HEK293 (cell line): Measurements from ENCODE around the gene SHMT2.
A peak's percentile ranks its signal among the peaks of the same experiment; 100 is the strongest.

ENCODE experiments used
- CTCF ChIA-PET: fragments of 350-600 bp; formaldehyde crosslinking; extraction: SDS; loops from one replicate; lab custom pipeline; 2021; ENCODE audit warnings: antibody characterized with exemption; lab: Yijun Ruan, JAX
- POLR2A ChIA-PET: fragments of 300-600 bp; formaldehyde crosslinking; extraction: SDS; loops from one replicate; lab custom pipeline; 2020; ENCODE audit warnings: antibody characterized with exemption, inconsistent platforms; lab: Yijun Ruan, JAX
- H3K27ac ChIP-seq: fragments of 200-500 bp; sonication (Bioruptor generic); 2 replicates; pipeline ENCODE4 v1.5.1; 2014; ENCODE audit warnings: low read depth, low read length, control low read depth, inconsistent platforms; ENCODE audit errors: extremely low read depth
- H3K36me3 ChIP-seq, 2 experiments: fragments of 200-500 bp in 1 of 2; sonication (Bioruptor generic) in 1 of 2; 1 replicate in 1 of 2; 2 replicates in 1 of 2; pipeline ENCODE4 v1.5.1; 2014 to 2017; ENCODE audit warnings: inconsistent platforms in 2 of 2, low read length in 2 of 2; ENCODE audit not compliant: control insufficient read depth in 2 of 2, insufficient read depth in 1 of 2
- H3K4me1 ChIP-seq: fragments of 200-500 bp; sonication (Bioruptor generic); 2 replicates; pipeline ENCODE4 v1.5.1; 2014; ENCODE audit warnings: mild to moderate bottlenecking, low read length, inconsistent platforms; ENCODE audit not compliant: control insufficient read depth, insufficient read depth
- H3K4me3 ChIP-seq: 2 replicates; pipeline ENCODE4 v1.5.1; 2011; ENCODE audit warnings: low read depth, mild to moderate bottlenecking, control low read depth, low read length, moderate library complexity
- H3K9me3 ChIP-seq: fragments of 200-500 bp; sonication (Bioruptor generic); 2 replicates; pipeline ENCODE4 v1.5.1; 2014; ENCODE audit warnings: low read depth, low read length, inconsistent platforms; ENCODE audit not compliant: control insufficient read depth, insufficient read depth
- GLIS1 ChIP-seq: fragments of 450-650 bp; formaldehyde crosslinking; IDR thresholded peaks from 2 replicates; pipeline ENCODE4 v1.5.1; 2016; ENCODE audit warnings: missing biosample characterization, missing genetic modification characterization
- KLF8 ChIP-seq: fragments of 450-650 bp; formaldehyde crosslinking; IDR thresholded peaks from 2 replicates; pipeline ENCODE4 v1.5.1; 2016; ENCODE audit warnings: missing biosample characterization, missing genetic modification characterization
- RBAK ChIP-seq: fragments of 450-650 bp; formaldehyde crosslinking; IDR thresholded peaks from 2 replicates; pipeline ENCODE4 v1.5.1; 2016; ENCODE audit warnings: missing biosample characterization, missing genetic modification characterization
- SP3 ChIP-seq: fragments of 450-650 bp; formaldehyde crosslinking; IDR thresholded peaks from 2 replicates; pipeline ENCODE4 v1.5.1; 2016; ENCODE audit warnings: missing biosample characterization, missing genetic modification characterization
- SP7 ChIP-seq: fragments of 450-650 bp; formaldehyde crosslinking; IDR thresholded peaks from 2 replicates; pipeline ENCODE4 v1.5.1; 2016; ENCODE audit warnings: missing biosample characterization, missing genetic modification characterization
- ZFP37 ChIP-seq: fragments of 450-650 bp; formaldehyde crosslinking; IDR thresholded peaks from 2 replicates; pipeline ENCODE4 v1.5.1; 2016; ENCODE audit warnings: missing biosample characterization, missing genetic modification characterization
- ZNF132 ChIP-seq: fragments of 450-650 bp; formaldehyde crosslinking; IDR thresholded peaks from 2 replicates; pipeline ENCODE4 v1.5.1; 2017; ENCODE audit warnings: missing biosample characterization, missing genetic modification characterization, borderline replicate concordance
- ZNF133 ChIP-seq: fragments of 450-650 bp; formaldehyde crosslinking; IDR thresholded peaks from 2 replicates; pipeline ENCODE4 v1.5.1; 2016; ENCODE audit warnings: missing biosample characterization, missing genetic modification characterization
- ZNF211 ChIP-seq: fragments of 450-650 bp; formaldehyde crosslinking; IDR thresholded peaks from 2 replicates; pipeline ENCODE4 v1.5.1; 2016; ENCODE audit warnings: low read depth, missing biosample characterization, missing genetic modification characterization
- ZNF292 ChIP-seq: fragments of 450-650 bp; formaldehyde crosslinking; IDR thresholded peaks from 2 replicates; pipeline ENCODE4 v1.5.1; 2016; ENCODE audit warnings: low read depth, missing biosample characterization, missing genetic modification characterization, borderline replicate concordance
- ZNF302 ChIP-seq: fragments of 450-650 bp; formaldehyde crosslinking; IDR thresholded peaks from 2 replicates; pipeline ENCODE4 v1.5.1; 2016; ENCODE audit warnings: missing biosample characterization, missing genetic modification characterization, low read depth
- ZNF510 ChIP-seq: fragments of 450-650 bp; formaldehyde crosslinking; IDR thresholded peaks from 2 replicates; pipeline ENCODE4 v1.5.1; 2018; ENCODE audit warnings: mild to moderate bottlenecking, missing genetic modification characterization, missing biosample characterization; ENCODE audit not compliant: insufficient replicate concordance
- ZNF529 ChIP-seq: fragments of 450-650 bp; formaldehyde crosslinking; IDR thresholded peaks from 2 replicates; pipeline ENCODE4 v1.5.1; 2017; ENCODE audit warnings: missing genetic modification characterization, missing biosample characterization; ENCODE audit not compliant: insufficient replicate concordance
- ZNF530 ChIP-seq: fragments of 450-650 bp; formaldehyde crosslinking; IDR thresholded peaks from 2 replicates; pipeline ENCODE4 v1.5.1; 2016; ENCODE audit warnings: low read depth, missing biosample characterization, missing genetic modification characterization
- ZNF600 ChIP-seq: fragments of 450-650 bp; formaldehyde crosslinking; IDR thresholded peaks from 2 replicates; pipeline ENCODE4 v1.5.1; 2016; ENCODE audit warnings: missing biosample characterization, missing genetic modification characterization
- TF ChIP-seq, protein P1 (sequence below): fragments of 450-650 bp; formaldehyde crosslinking; IDR thresholded peaks from 2 replicates; pipeline ENCODE4 v1.5.1; 2017; ENCODE audit warnings: missing biosample characterization, missing genetic modification characterization
- TF ChIP-seq, protein P2 (sequence below): fragments of 450-650 bp; formaldehyde crosslinking; IDR thresholded peaks from 2 replicates; pipeline ENCODE4 v1.5.0; 2017; ENCODE audit warnings: missing biosample characterization, missing genetic modification characterization, borderline replicate concordance
- TF ChIP-seq, protein P3 (sequence below): fragments of 450-650 bp; formaldehyde crosslinking; IDR thresholded peaks from 2 replicates; pipeline ENCODE4 v1.5.1; 2016; ENCODE audit warnings: missing biosample characterization, missing genetic modification characterization
- TF ChIP-seq, protein P4 (sequence below): fragments of 450-650 bp; IDR thresholded peaks from 2 replicates; pipeline ENCODE4 v1.5.1; 2018; ENCODE audit warnings: missing biosample characterization, missing genetic modification characterization

Gene SHMT2

DNA sequence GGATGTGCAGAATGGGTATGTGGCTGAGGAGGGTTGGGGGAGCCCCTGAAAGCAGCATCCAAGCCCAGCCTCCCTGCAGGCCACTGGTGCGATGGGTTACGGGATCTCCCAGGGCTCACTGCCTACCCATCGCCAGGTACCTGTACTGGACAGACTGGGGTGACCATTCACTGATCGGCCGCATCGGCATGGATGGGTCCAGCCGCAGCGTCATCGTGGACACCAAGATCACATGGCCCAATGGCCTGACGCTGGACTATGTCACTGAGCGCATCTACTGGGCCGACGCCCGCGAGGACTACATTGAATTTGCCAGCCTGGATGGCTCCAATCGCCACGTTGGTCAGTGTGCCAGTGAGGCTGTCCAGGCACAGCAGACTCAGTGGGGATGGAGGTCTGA, 31.2 kb upstream of the SHMT2 start:
- POLR2A ChIA-PET, result no interaction called here
- H3K9me3 ChIP-seq, result no peaks in the 10 kb centered on the region
- no peak overlapping the region for H3K27ac ChIP-seq
- TF ChIP-seq, protein P1, sequence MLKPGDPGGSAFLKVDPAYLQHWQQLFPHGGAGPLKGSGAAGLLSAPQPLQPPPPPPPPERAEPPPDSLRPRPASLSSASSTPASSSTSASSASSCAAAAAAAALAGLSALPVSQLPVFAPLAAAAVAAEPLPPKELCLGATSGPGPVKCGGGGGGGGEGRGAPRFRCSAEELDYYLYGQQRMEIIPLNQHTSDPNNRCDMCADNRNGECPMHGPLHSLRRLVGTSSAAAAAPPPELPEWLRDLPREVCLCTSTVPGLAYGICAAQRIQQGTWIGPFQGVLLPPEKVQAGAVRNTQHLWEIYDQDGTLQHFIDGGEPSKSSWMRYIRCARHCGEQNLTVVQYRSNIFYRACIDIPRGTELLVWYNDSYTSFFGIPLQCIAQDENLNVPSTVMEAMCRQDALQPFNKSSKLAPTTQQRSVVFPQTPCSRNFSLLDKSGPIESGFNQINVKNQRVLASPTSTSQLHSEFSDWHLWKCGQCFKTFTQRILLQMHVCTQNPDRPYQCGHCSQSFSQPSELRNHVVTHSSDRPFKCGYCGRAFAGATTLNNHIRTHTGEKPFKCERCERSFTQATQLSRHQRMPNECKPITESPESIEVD (tag by site-specific recombination), result no peak
- TF ChIP-seq SP7, result no peak
- TF ChIP-seq ZNF132, result no peak
- TF ChIP-seq, protein P2, sequence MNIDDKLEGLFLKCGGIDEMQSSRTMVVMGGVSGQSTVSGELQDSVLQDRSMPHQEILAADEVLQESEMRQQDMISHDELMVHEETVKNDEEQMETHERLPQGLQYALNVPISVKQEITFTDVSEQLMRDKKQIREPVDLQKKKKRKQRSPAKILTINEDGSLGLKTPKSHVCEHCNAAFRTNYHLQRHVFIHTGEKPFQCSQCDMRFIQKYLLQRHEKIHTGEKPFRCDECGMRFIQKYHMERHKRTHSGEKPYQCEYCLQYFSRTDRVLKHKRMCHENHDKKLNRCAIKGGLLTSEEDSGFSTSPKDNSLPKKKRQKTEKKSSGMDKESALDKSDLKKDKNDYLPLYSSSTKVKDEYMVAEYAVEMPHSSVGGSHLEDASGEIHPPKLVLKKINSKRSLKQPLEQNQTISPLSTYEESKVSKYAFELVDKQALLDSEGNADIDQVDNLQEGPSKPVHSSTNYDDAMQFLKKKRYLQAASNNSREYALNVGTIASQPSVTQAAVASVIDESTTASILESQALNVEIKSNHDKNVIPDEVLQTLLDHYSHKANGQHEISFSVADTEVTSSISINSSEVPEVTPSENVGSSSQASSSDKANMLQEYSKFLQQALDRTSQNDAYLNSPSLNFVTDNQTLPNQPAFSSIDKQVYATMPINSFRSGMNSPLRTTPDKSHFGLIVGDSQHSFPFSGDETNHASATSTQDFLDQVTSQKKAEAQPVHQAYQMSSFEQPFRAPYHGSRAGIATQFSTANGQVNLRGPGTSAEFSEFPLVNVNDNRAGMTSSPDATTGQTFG, result no peak
- TF ChIP-seq, all 188 proteins: peak for 0
- no peaks in the 10 kb centered on the region for H3K4me1 ChIP-seq
- H3K36me3 ChIP-seq, result peaks cover 0 to 98% of the 10 kb centered on the region in 2 experiments; a peak in 1 of 3 replicates
- no peak overlapping the region for H3K4me3 ChIP-seq
- CTCF ChIA-PET, result interaction anchor here (2.3 kb wide), 1 partner anchor 16 kb away, joined by 9 read pairs; no protein-coding TSS in a partner anchor

DNA sequence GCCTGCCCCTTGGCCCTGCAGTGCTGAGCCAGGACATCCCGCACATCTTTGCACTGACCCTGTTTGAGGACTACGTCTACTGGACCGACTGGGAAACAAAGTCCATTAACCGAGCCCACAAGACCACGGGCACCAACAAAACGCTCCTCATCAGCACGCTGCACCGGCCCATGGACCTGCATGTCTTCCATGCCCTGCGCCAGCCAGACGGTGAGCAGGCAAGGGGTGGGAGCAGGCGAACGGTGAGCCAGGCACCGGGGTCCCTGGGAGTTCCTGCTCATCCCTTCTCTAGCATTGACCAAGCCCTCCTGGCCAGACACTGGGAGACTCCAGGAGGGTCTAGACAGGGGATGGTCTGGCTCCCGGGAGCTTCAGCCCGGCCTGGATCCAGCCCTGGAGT, 30.3 kb upstream of the SHMT2 start:
- Histone ChIP-seq H3K27ac (no peak overlapping the region), H3K4me3 (no peak overlapping the region), H3K36me3 (peaks cover 0 to 98% of the 10 kb centered on the region in 2 experiments; a peak in 1 of 3 replicates), H3K4me1 (no peaks in the 10 kb centered on the region), H3K9me3 (no peaks in the 10 kb centered on the region)
- POLR2A ChIA-PET, result no interaction called here
- TF ChIP-seq GLIS1 (0 out of 2 replicates have a peak, but pooled peaks have one; percentile 25), ZFP37 (no peak)
- CTCF ChIA-PET, result interaction anchor here (2.3 kb wide), 1 partner anchor 15 kb away, joined by 9 read pairs; no protein-coding TSS in a partner anchor

DNA sequence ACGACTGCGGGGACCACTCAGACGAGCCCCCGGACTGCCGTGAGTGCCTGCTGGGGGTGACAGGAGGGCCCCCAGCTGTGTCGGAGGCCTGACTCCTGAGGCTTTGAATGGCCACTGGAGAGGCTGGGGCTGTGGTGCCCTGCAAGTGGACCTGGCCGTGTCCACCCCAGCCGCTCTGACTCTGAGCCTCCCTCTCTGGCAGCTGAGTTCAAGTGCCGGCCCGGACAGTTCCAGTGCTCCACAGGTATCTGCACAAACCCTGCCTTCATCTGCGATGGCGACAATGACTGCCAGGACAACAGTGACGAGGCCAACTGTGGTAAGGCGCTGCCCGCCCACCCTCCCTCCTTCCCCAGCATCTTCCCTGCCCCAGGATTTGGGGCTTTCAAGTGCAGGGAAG, 29.0 kb upstream of the SHMT2 start:
- POLR2A ChIA-PET, result no interaction called here
- TF ChIP-seq ZNF600, result no peak
- no peak for TF ChIP-seq ZNF529 (tag by site-specific recombination)
- no peak for TF ChIP-seq RBAK (tag by site-specific recombination)
- TF ChIP-seq, protein P3, sequence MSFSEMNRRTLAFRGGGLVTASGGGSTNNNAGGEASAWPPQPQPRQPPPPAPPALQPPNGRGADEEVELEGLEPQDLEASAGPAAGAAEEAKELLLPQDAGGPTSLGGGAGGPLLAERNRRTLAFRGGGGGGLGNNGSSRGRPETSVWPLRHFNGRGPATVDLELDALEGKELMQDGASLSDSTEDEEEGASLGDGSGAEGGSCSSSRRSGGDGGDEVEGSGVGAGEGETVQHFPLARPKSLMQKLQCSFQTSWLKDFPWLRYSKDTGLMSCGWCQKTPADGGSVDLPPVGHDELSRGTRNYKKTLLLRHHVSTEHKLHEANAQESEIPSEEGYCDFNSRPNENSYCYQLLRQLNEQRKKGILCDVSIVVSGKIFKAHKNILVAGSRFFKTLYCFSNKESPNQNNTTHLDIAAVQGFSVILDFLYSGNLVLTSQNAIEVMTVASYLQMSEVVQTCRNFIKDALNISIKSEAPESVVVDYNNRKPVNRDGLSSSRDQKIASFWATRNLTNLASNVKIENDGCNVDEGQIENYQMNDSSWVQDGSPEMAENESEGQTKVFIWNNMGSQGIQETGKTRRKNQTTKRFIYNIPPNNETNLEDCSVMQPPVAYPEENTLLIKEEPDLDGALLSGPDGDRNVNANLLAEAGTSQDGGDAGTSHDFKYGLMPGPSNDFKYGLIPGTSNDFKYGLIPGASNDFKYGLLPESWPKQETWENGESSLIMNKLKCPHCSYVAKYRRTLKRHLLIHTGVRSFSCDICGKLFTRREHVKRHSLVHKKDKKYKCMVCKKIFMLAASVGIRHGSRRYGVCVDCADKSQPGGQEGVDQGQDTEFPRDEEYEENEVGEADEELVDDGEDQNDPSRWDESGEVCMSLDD (tag by site-specific recombination), result no peak
- no peak for TF ChIP-seq SP3 (tag by site-specific recombination)
- TF ChIP-seq KLF8 (tag by site-specific recombination), result no peak
- TF ChIP-seq ZNF133 (tag by site-specific recombination), result no peak
- no peak for TF ChIP-seq ZNF211 (tag by site-specific recombination)
- no peak for TF ChIP-seq ZNF292 (tag by site-specific recombination)
- TF ChIP-seq ZNF510 (tag by site-specific recombination), result no peak
- no peak for TF ChIP-seq ZNF530 (tag by site-specific recombination)
- no peak for TF ChIP-seq ZNF302 (tag by site-specific recombination)
- TF ChIP-seq, protein P4, sequence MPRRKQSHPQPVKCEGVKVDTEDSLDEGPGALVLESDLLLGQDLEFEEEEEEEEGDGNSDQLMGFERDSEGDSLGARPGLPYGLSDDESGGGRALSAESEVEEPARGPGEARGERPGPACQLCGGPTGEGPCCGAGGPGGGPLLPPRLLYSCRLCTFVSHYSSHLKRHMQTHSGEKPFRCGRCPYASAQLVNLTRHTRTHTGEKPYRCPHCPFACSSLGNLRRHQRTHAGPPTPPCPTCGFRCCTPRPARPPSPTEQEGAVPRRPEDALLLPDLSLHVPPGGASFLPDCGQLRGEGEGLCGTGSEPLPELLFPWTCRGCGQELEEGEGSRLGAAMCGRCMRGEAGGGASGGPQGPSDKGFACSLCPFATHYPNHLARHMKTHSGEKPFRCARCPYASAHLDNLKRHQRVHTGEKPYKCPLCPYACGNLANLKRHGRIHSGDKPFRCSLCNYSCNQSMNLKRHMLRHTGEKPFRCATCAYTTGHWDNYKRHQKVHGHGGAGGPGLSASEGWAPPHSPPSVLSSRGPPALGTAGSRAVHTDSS (tag by site-specific recombination), result no peak
- peaks cover 0 to 98% of the 10 kb centered on the region in 2 experiments; a peak in 1 of 3 replicates for H3K36me3 ChIP-seq
- no peaks in the 10 kb centered on the region for H3K9me3 ChIP-seq
- no peak overlapping the region for H3K27ac ChIP-seq
- CTCF ChIA-PET, result no interaction called here
- no peaks in the 10 kb centered on the region for H3K4me1 ChIP-seq
- no peak overlapping the region for H3K4me3 ChIP-seq
